Fibroblast of lung (primary cell): Measurements from ENCODE around the gene QSOX2.

Experiments used
- EZH2 ChIP-seq: IDR thresholded peaks from 2 replicates; pipeline ENCODE4 v1.5.1; 2012; ENCODE audit warnings: low read length, control low read depth, mild to moderate bottlenecking; ENCODE audit errors: missing control alignments
- TF ChIP-seq, protein P1 (sequence below), 2 donors: IDR thresholded peaks in 1 of 2; conservative IDR thresholded peaks in 1 of 2; 1 replicate in 1 of 2; 2 replicates in 1 of 2; pipeline ENCODE4 v1.5.1; 2011 to 2012; ENCODE audit warnings: low read length in 2 of 2, control low read depth in 1 of 2, inconsistent platforms in 1 of 2, low read depth in 1 of 2, mild to moderate bottlenecking in 1 of 2

DNA sequence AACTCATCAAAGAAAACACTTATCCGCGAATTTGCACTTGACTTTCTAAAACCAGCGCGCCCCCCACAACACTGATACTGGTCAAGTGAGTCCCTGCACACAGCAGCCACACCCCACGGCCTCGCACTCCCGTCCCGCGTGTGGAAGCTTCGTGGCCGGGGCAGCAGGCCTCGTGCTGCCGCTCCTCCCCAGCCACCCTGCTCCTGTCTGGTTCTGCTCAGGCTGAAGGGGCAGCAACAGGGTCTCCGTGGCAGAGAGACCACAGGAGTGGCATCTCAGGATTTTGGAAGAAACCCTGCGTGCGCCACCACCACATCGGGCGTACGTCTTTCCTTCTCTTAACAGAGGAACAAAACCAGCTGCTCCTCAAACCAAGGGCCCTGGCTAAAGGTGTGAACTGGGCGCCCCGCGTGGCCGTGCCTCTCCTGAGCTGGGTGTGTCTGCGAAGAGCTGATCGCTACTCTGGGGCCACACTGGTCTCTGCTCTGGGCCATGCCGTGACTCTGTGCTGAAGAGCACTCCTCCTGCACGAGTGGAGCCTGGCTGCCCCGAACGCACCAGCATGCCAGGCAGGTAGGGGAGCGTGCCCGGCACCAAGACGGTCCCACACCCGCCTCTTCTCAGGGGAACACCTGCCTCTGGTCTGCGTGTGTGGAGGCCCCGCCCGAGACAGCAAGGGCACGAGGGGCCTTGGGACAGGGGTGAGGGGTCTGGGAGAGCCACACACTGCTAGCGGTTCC lies 23.3 kb downstream of the QSOX2 start:
- TF ChIP-seq, protein P1, sequence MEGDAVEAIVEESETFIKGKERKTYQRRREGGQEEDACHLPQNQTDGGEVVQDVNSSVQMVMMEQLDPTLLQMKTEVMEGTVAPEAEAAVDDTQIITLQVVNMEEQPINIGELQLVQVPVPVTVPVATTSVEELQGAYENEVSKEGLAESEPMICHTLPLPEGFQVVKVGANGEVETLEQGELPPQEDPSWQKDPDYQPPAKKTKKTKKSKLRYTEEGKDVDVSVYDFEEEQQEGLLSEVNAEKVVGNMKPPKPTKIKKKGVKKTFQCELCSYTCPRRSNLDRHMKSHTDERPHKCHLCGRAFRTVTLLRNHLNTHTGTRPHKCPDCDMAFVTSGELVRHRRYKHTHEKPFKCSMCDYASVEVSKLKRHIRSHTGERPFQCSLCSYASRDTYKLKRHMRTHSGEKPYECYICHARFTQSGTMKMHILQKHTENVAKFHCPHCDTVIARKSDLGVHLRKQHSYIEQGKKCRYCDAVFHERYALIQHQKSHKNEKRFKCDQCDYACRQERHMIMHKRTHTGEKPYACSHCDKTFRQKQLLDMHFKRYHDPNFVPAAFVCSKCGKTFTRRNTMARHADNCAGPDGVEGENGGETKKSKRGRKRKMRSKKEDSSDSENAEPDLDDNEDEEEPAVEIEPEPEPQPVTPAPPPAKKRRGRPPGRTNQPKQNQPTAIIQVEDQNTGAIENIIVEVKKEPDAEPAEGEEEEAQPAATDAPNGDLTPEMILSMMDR (conservative IDR thresholded peaks at IDR 0.05 in 1 of 2, IDR thresholded peaks at IDR 0.05 in 1 of 2; ENCODE audit: low read depth in 1 of 2, low read length in 2 of 2), result no peak
- no peak for TF ChIP-seq EZH2
